CD4-positive, alpha-beta memory T cell (primary cell): ENCODE results near the gene LRIG1. TPM values are rescaled to one million over a fixed set of nuclear protein-coding genes. Genes with fewer than 3 reads are reported as not detected.

Experiments used
- CTCF ChIA-PET: fragments of 350-600 bp; sonication (Branson Sonifier 250); formaldehyde crosslinking; loops from one replicate; lab custom pipeline; 2021; ENCODE audit warnings: inconsistent platforms; ENCODE audit not compliant: partially characterized antibody; lab: Charles Lee
- POLR2A ChIA-PET: fragments of 350-600 bp; sonication (Branson Sonifier 250); formaldehyde crosslinking; loops from one replicate; lab custom pipeline; 2021; ENCODE audit not compliant: partially characterized antibody; lab: Charles Lee
- DNase-seq, 5 donors: peaks; one replicate each; pipeline versions ENCODE4 v3.0.0 to v3.0.0-alpha.2; 2020 to 2022; ENCODE audit warnings: mixed read lengths in 1 of 5
- H3K27ac ChIP-seq: one replicate; pipeline ENCODE4 v1.7.0; 2013; ENCODE audit warnings: low read depth, low read length
- H3K27me3 ChIP-seq: 2 replicates; pipeline ENCODE4 v1.7.0; 2013; ENCODE audit warnings: mild to moderate bottlenecking, low read length, moderate library complexity; ENCODE audit not compliant: insufficient read depth
- H3K36me3 ChIP-seq: 2 replicates; pipeline ENCODE4 v1.7.0; 2013; ENCODE audit warnings: mild to moderate bottlenecking, low read length, moderate library complexity; ENCODE audit not compliant: insufficient read depth
- H3K4me1 ChIP-seq: 2 replicates; pipeline ENCODE4 v1.7.0; 2013; ENCODE audit warnings: mild to moderate bottlenecking, low read length, moderate library complexity; ENCODE audit not compliant: insufficient read depth
- H3K4me3 ChIP-seq, 2 donors: one replicate each; pipeline ENCODE4 v1.7.0; 2013; ENCODE audit warnings: low read length in 2 of 2, mild to moderate bottlenecking in 1 of 2
- H3K9me3 ChIP-seq, 2 donors: one replicate each; pipeline ENCODE4 v1.7.0; 2013; ENCODE audit warnings: low read length in 2 of 2, control low read depth in 1 of 2; ENCODE audit not compliant: control insufficient read depth in 1 of 2
- H3K27ac Mint-ChIP-seq, 7 donors: one replicate each; pipeline ENCODE4 v1.8.0; 2020 to 2021; ENCODE audit warnings: mixed read lengths in 7 of 7, mild to moderate bottlenecking in 6 of 7, inconsistent platforms in 3 of 7, moderate library complexity in 3 of 7
- H3K27me3 Mint-ChIP-seq, 2 donors: one replicate each; pipeline ENCODE4 v1.8.0; 2020 to 2021; ENCODE audit warnings: mixed read lengths in 2 of 2
- H3K36me3 Mint-ChIP-seq, 2 donors: one replicate each; pipeline ENCODE4 v1.8.0; 2020 to 2021; ENCODE audit warnings: mixed read lengths in 2 of 2, inconsistent platforms in 1 of 2, mild to moderate bottlenecking in 1 of 2
- H3K4me1 Mint-ChIP-seq, 4 donors: one replicate each; pipeline ENCODE4 v1.8.0; 2020 to 2021; ENCODE audit warnings: mixed read lengths in 4 of 4, mild to moderate bottlenecking in 1 of 4
- H3K4me3 Mint-ChIP-seq, 8 donors: one replicate each; pipeline ENCODE4 v1.8.0; 2020 to 2021; ENCODE audit warnings: mixed read lengths in 8 of 8, mild to moderate bottlenecking in 7 of 8, moderate library complexity in 6 of 8, inconsistent platforms in 3 of 8
- H3K9me3 Mint-ChIP-seq, 8 donors: one replicate each; pipeline ENCODE4 v1.8.0; 2020 to 2021; ENCODE audit warnings: mixed read lengths in 8 of 8, mild to moderate bottlenecking in 5 of 8, inconsistent platforms in 3 of 8, moderate library complexity in 1 of 8
- intact Hi-C: fragments of 100-400 bp; cut with micrococcal nuclease; formaldehyde crosslinking; loops from one replicate; pipeline ENCODE4 v1.15.1; 2023
- polyA plus RNA-seq, 2 donors: library from polyadenylated mRNA; unstranded; fragments of 300-500 nt; fragmentation: Illumina TruSeq; gene quantifications; one replicate each; pipeline ENCODE4 v1.2.3, GENCODE V29; 2021
- total RNA-seq, 2 experiments: library from RNA; stranded (reverse); gene quantifications; one replicate each; pipeline ENCODE4 v1.2.3, GENCODE V29; 2021

Gene LRIG1
- total and polyA plus RNA-seq, 4 experiments from 2014 or later: 28.6 to 71.7 (median 62.4) TPM

DNA sequence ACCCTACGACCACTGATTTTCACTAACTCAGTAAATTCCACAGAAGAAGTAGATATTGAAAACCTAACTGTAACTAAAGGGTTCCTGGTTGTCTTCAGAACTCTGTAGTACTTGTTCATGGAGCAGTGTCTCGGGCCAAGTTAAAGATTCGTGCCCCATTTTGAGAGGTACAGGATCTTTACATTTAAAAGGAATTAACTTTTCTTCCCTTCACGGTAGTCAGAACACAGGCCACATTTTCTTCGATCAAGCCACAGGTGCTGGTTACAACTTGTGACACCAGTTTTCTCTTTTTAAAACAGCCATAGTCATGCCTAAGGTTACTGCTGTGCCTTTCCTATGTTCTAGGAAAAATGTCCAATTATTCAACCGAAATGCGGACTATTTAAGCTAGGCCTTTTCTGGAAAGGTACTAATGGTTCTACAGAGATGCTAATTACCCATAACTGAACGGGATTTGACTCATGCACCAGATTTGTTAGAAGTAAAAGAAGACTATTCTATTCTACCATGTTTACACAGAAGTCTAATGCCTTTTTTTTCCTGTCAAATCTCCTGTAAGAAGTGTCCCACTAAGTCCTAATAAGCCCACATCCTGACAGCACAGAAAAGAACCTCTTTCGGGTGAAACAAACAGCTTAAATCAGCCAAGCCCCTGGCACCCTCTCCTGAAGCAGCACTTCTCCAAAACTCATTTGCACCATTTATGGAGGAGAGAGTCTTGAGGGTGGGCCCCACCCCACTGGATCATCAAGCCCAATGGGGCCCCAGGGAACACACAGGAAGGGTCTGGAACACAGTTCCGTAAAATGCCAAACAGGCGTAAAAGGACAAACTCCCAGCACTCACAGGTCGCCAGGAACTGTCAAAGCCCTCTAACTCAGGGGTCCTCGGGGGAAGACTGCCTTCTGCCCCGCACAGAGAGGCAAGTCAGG lies 1.9 kb downstream of the LRIG1 start:
- peaks cover 80% of the 10 kb centered on the region for H3K4me1 ChIP-seq
- ChIA-PET CTCF (interaction anchor here (1.1 to 1.3 kb wide), 3 partner anchors 8 to 201 kb away, joined by 3 to 6 read pairs (median 5); no protein-coding TSS in a partner anchor), POLR2A (interaction anchor here (0.5 to 6.3 kb wide), 9 partner anchors 10 to 201 kb away, joined by 3 to 61 read pairs (median 6); no protein-coding TSS in a partner anchor)
- H3K4me3 ChIP-seq: peak overlapping the region; percentile 48 to 60
- peak overlapping the region; percentile 23 for H3K27ac ChIP-seq
- H3K27me3 ChIP-seq: no peaks in the 10 kb centered on the region
- DNase-seq: no peak
- no peaks in the 10 kb centered on the region for H3K36me3 ChIP-seq
- Mint-ChIP-seq H3K9me3 (no peaks in the 10 kb centered on the region), H3K27ac (peak overlapping the region; percentile 70 to 96 (median 90)), H3K27me3 (no peaks in the 10 kb centered on the region), H3K4me1 (peaks cover 66 to 91% (median 78%) of the 10 kb centered on the region in 4 donors), H3K36me3 (peaks cover 0 to 15% of the 10 kb centered on the region in 2 donors), H3K4me3 (peak overlapping the region; percentile 93 to 99 (median 98))
- intact Hi-C loops: loop anchor here (1.0 to 5.0 kb wide), 4 partner anchors 9 to 84 kb away; no protein-coding TSS in a partner anchor
- no peaks in the 10 kb centered on the region for H3K9me3 ChIP-seq

DNA sequence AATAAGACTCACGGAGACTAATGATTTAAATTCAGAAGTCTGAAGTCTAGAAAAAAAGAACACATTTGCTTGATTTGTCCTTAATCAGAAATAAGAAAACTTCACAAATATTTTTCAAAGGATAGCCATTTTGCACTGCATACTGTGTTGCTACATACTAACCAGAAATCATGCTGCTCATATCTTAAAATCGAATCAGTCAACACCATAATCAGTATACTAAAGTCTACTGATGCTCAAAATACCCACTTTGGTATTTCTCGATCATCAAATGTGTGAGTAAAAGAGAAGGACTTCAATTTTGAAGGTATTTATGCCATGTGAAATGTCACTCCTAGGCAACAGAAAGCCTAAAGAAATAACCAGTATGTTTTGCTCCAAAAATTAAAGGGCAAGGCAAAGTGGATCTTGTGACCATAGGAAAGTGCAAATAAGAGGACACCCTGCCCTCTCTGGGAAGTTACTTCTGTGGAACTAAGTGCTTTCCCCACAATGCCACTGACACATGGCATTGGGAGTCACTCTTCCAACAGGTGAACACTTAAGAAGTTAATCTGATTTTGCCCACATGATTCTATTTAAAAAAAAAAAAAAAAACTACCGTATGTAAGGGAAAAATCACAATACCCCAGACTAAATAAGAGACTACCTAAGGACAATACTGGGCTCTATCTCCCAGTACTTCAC lies 2.7 kb downstream of the LRIG1 start:
- Mint-ChIP-seq H3K4me1 (peaks cover 66 to 91% (median 78%) of the 10 kb centered on the region in 4 donors), H3K4me3 (peak overlapping the region; percentile 93 to 99 (median 98)), H3K27me3 (no peaks in the 10 kb centered on the region), H3K9me3 (no peaks in the 10 kb centered on the region), H3K36me3 (peaks cover 0 to 15% of the 10 kb centered on the region in 2 donors), H3K27ac (peak overlapping the region; percentile 48 to 96 (median 71))
- Histone ChIP-seq H3K4me1 (peaks cover 81% of the 10 kb centered on the region), H3K27ac (peak overlapping the region; percentile 23), H3K36me3 (no peaks in the 10 kb centered on the region), H3K9me3 (no peaks in the 10 kb centered on the region), H3K27me3 (no peaks in the 10 kb centered on the region), H3K4me3 (peak overlapping the region; percentile 48 to 60)
- ChIA-PET CTCF (interaction anchor here (0.6 to 2.9 kb wide), 3 partner anchors 11 to 113 kb away, joined by 4 to 21 read pairs (median 12); no protein-coding TSS in a partner anchor), POLR2A (interaction anchor here (1.0 to 6.3 kb wide), 6 partner anchors 11 to 200 kb away, joined by 6 to 61 read pairs (median 10); no protein-coding TSS in a partner anchor)
- intact Hi-C loops: loop anchor here (1.0 to 5.0 kb wide), 5 partner anchors 8 to 85 kb away; no protein-coding TSS in a partner anchor
- DNase-seq: no peak

DNA sequence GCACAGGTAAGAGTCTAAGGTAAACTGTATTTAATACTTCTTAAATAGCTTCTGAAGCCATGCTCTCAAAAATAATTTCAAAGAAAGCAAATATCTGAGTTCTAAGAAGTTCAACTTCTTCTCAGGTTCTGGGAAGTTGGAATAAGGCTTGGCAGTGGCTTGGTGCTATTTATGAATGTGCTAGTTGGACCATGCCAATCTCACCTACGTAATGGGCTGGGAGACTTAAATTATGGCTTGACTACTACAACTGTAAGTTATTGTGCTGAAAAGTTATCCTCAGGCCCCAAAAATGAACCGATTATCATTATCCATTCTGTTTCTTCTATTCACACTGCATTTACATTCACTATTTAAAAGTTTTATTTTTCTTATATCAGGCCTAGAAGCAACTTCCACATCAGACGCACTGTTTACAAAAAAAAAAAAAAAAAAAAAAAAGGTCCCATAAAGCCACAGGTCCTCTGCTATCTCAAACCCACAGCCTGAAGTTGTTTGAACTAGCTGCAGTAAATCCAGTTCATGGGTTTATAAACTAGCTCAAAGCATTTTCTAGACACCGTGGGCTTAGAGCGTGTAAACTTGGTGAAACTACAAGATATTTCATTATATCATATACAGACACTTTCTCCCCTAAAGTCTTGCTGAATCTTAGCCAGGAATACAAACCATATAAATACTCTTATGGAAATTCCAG lies 3.4 kb downstream of the LRIG1 start:
- Mint-ChIP-seq H3K36me3 (peaks cover 0 to 15% of the 10 kb centered on the region in 2 donors), H3K9me3 (no peaks in the 10 kb centered on the region), H3K27ac (peak overlapping the region; percentile 48 to 94 (median 82)), H3K27me3 (no peaks in the 10 kb centered on the region), H3K4me3 (peak overlapping the region; percentile 68 to 99 (median 97)), H3K4me1 (peaks cover 68 to 91% (median 78%) of the 10 kb centered on the region in 4 donors)
- H3K9me3 ChIP-seq: no peaks in the 10 kb centered on the region
- H3K36me3 ChIP-seq: no peaks in the 10 kb centered on the region
- POLR2A ChIA-PET: interaction anchor here (1.0 to 6.3 kb wide), 10 partner anchors 10 to 277 kb away, joined by 3 to 61 read pairs (median 8); partner anchors contain the start of gene SLC25A26
- no peaks in the 10 kb centered on the region for H3K27me3 ChIP-seq
- intact Hi-C loops: loop anchor here (1.0 to 5.0 kb wide), 3 partner anchors 16 to 70 kb away; no protein-coding TSS in a partner anchor
- H3K4me3 ChIP-seq: peak overlapping the region in 1 of 2 donors; percentile 60
- peak; percentile 41 to 62 (median 53) for DNase-seq
- H3K27ac ChIP-seq: peak overlapping the region; percentile 37
- peaks cover 81% of the 10 kb centered on the region for H3K4me1 ChIP-seq
- CTCF ChIA-PET: interaction anchor here (0.6 to 2.9 kb wide), 4 partner anchors 11 to 112 kb away, joined by 4 to 21 read pairs (median 9); no protein-coding TSS in a partner anchor

DNA sequence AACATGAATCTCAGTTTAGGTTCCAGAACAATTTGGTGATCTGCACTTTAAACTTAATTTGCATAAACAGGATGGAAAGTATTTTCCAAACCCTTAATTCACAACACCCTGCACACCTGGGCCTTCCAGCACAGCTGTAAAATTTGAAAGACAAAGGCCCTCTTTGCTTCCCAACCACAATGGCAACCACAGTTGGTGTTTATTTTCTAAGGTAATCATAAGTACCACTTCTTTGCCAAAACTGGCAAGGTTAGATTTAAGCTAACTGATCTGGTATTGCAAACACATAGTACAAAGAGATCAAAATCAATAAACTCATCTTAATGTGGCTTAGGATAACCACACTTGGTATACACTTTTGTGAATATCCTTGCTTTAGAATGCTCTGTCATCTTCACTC lies 4.1 kb downstream of the LRIG1 start:
- H3K36me3 ChIP-seq: no peaks in the 10 kb centered on the region
- peak overlapping the region; percentile 37 for H3K27ac ChIP-seq
- no peaks in the 10 kb centered on the region for H3K9me3 ChIP-seq
- peaks cover 82% of the 10 kb centered on the region for H3K4me1 ChIP-seq
- POLR2A ChIA-PET: interaction anchor here (1.1 to 6.3 kb wide), 9 partner anchors 10 to 276 kb away, joined by 3 to 61 read pairs (median 8); partner anchors contain the start of gene SLC25A26
- no peaks in the 10 kb centered on the region for H3K27me3 ChIP-seq
- Mint-ChIP-seq H3K9me3 (no peaks in the 10 kb centered on the region), H3K4me3 (peak overlapping the region; percentile 29 to 99 (median 97)), H3K36me3 (peaks cover 0 to 15% of the 10 kb centered on the region in 2 donors), H3K4me1 (peaks cover 72 to 92% (median 81%) of the 10 kb centered on the region in 4 donors), H3K27me3 (no peaks in the 10 kb centered on the region), H3K27ac (peak overlapping the region; percentile 10 to 94 (median 72))
- peak in 4 of 5 donors; percentile 50 to 56 (median 54) for DNase-seq
- no peak overlapping the region for H3K4me3 ChIP-seq
- CTCF ChIA-PET: interaction anchor here (1.9 to 2.9 kb wide), 3 partner anchors 10 to 89 kb away, joined by 6 to 21 read pairs (median 12); no protein-coding TSS in a partner anchor
- intact Hi-C loops: loop anchor here (1.0 to 5.0 kb wide), 3 partner anchors 15 to 69 kb away; no protein-coding TSS in a partner anchor

- POLR2A ChIA-PET: interaction anchor here (1.1 to 6.3 kb wide), 8 partner anchors 9 to 275 kb away, joined by 3 to 61 read pairs (median 10); partner anchors contain the start of gene SLC25A26
- Mint-ChIP-seq H3K4me3 (peak overlapping the region in 7 of 8 donors; percentile 24 to 99 (median 97)), H3K27ac (peak overlapping the region in 6 of 7 donors; percentile 9 to 87 (median 64)), H3K27me3 (no peaks in the 10 kb centered on the region), H3K9me3 (no peaks in the 10 kb centered on the region), H3K4me1 (peaks cover 70 to 92% (median 78%) of the 10 kb centered on the region in 4 donors), H3K36me3 (peaks cover 0 to 15% of the 10 kb centered on the region in 2 donors)
- CTCF ChIA-PET: interaction anchor here (1.9 to 2.9 kb wide), 3 partner anchors 9 to 89 kb away, joined by 6 to 21 read pairs (median 12); no protein-coding TSS in a partner anchor
- intact Hi-C loops: loop anchor here (5.0 kb wide), 2 partner anchors 34 to 69 kb away; no protein-coding TSS in a partner anchor
- peak overlapping the region; percentile 37 for H3K27ac ChIP-seq
- no peaks in the 10 kb centered on the region for H3K27me3 ChIP-seq
- DNase-seq: no peak
- H3K36me3 ChIP-seq: no peaks in the 10 kb centered on the region
- no peaks in the 10 kb centered on the region for H3K9me3 ChIP-seq
- peaks cover 82% of the 10 kb centered on the region for H3K4me1 ChIP-seq
- H3K4me3 ChIP-seq: no peak overlapping the region
Observed at GRCh38 chr3:66496301-66496700, 4.5 kb downstream of the LRIG1 start.
